ENCODE measurements around the gene LYPLAL1.

DNA sequence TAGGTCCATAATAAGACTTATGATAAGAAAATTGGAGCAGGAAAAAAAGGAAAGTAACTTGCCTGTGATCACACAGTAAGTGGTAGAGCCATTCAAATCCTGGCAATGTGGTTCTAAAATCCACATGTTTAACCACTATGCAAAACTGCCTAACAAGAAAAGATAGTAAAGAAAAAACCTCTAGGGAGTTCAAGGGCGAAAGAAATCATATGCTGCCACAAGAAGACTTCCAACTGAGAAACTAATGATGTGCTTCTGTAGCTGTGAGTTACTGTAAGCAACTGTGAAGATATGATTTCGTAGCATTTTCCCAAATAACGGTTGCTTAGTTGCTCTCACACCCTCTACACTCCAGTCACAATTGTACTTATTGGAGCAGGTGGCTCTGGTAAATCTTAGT lies 20.9 kb upstream of the LYPLAL1 start:
- TF ChIP-seq, protein P1, sequence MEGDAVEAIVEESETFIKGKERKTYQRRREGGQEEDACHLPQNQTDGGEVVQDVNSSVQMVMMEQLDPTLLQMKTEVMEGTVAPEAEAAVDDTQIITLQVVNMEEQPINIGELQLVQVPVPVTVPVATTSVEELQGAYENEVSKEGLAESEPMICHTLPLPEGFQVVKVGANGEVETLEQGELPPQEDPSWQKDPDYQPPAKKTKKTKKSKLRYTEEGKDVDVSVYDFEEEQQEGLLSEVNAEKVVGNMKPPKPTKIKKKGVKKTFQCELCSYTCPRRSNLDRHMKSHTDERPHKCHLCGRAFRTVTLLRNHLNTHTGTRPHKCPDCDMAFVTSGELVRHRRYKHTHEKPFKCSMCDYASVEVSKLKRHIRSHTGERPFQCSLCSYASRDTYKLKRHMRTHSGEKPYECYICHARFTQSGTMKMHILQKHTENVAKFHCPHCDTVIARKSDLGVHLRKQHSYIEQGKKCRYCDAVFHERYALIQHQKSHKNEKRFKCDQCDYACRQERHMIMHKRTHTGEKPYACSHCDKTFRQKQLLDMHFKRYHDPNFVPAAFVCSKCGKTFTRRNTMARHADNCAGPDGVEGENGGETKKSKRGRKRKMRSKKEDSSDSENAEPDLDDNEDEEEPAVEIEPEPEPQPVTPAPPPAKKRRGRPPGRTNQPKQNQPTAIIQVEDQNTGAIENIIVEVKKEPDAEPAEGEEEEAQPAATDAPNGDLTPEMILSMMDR (IDR thresholded peaks at IDR 0.05; ENCODE audit: low read depth, low read length, poor library complexity, severe bottlenecking): no peak
- TF ChIP-seq EZH2phosphoT487 (IDR thresholded peaks at IDR 0.05; ENCODE audit: borderline replicate concordance, low read length): no peak
